Gastrocnemius medialis (tissue), 4 donors: ENCODE measurements around the gene BSN. TPM values are rescaled to one million over a fixed set of nuclear protein-coding genes. Genes with fewer than 3 reads are reported as not detected.

Experiments used
- ATAC-seq, 2 donors: fragments of 150-250 bp; one replicate each; pipeline ENCODE4 v1.9.1; 2016
- DNase-seq, 2 donors: peaks; one replicate each; pipeline ENCODE4 v3.0.0-alpha.2; 2019
- H3K27ac ChIP-seq, 4 donors: fragments of 200-600 bp; sonication (generic); 1 replicate in 1 of 4; 2 replicates in 3 of 4; pipeline ENCODE4 v1.5.1; 2016 to 2018; ENCODE audit warnings: mild to moderate bottlenecking in 2 of 4, moderate library complexity in 1 of 4
- H3K27me3 ChIP-seq, 3 donors: fragments of 200-600 bp; sonication (generic) in 2 of 3; 1 replicate in 1 of 3; 2 replicates in 2 of 3; pipeline versions ENCODE4 v1.5.1 to v1.6.0; 2016 to 2019; ENCODE audit warnings: mild to moderate bottlenecking in 1 of 3, moderate library complexity in 1 of 3
- H3K36me3 ChIP-seq, 2 donors: fragments of 200-600 bp; sonication (generic) in 1 of 2; one replicate each; pipeline ENCODE4 v1.5.1; 2017 to 2018
- H3K4me1 ChIP-seq, 2 donors: fragments of 200-600 bp; sonication (generic) in 1 of 2; one replicate each; pipeline ENCODE4 v1.5.1; 2016 to 2017; ENCODE audit warnings: mild to moderate bottlenecking in 2 of 2
- H3K4me3 ChIP-seq, 4 donors: fragments of 200-600 bp; sonication (generic) in 3 of 4; 1 replicate in 1 of 4; 2 replicates in 3 of 4; pipeline ENCODE4 v1.5.1; 2016 to 2019; ENCODE audit warnings: mild to moderate bottlenecking in 2 of 4
- H3K9me3 ChIP-seq, 3 donors: fragments of 200-600 bp; sonication (generic) in 2 of 3; 1 replicate in 1 of 3; 2 replicates in 2 of 3; pipeline ENCODE4 v1.5.1; 2016 to 2019
- CTCF ChIP-seq, 5 experiments: fragments of 450-650 bp in 3 of 5; fragments of 200-600 bp in 2 of 5; sonication (generic) in 2 of 5; IDR thresholded peaks in 4 of 5; conservative IDR thresholded peaks in 1 of 5; 1 replicate in 4 of 5; 2 replicates in 1 of 5; pipeline ENCODE4 v1.5.1; 2016 to 2019; ENCODE audit warnings: antibody characterized with exemption in 5 of 5, mild to moderate bottlenecking in 3 of 5, moderate library complexity in 3 of 5
- POLR2A ChIP-seq, 2 donors: fragments of 450-650 bp; IDR thresholded peaks; one replicate each; pipeline ENCODE4 v1.6.1; 2017; ENCODE audit warnings: antibody characterized with exemption in 2 of 2, mild to moderate bottlenecking in 2 of 2, moderate library complexity in 2 of 2
- in situ Hi-C, 4 donors: fragments of 200-750 bp; cut with MboI; loops; one replicate each; pipeline versions ENCODE4 v1.15.0 to v1.8.0; 2017; ENCODE audit warnings: low sequenced_read_pairs in 4 of 4
- intact Hi-C: fragments of 100-400 bp; cut with DNase I; formaldehyde crosslinking; loops from one replicate; pipeline ENCODE4 v1.15.1; 2023; ENCODE audit warnings: low total_unique reads
- total RNA-seq, 4 donors: library from RNA; depleted of rRNA; stranded (reverse); fragments of >200 nt; gene quantifications; one replicate each; pipeline versions ENCODE4 v1.1.0 to v1.2.3, GENCODE V29; 2016

BSN gene
- total RNA-seq, 4 donors from 2014 or later, result 0.10 to 0.24 (median 0.21) TPM

GRCh38 chr3:49629451-49629850 is 75.2 kb downstream of the BSN start:
- intact Hi-C loops (no loop called here), in situ Hi-C loops (no loop called here)
- Histone ChIP-seq H3K9me3 (no peaks in the 10 kb centered on the region), H3K27me3 (no peaks in the 10 kb centered on the region), H3K27ac (no peak overlapping the region), H3K4me1 (no peaks in the 10 kb centered on the region), H3K4me3 (no peak overlapping the region), H3K36me3 (no peaks in the 10 kb centered on the region)
- TF ChIP-seq CTCF (IDR thresholded peaks at IDR 0.05 in 4 of 5, conservative IDR thresholded peaks at IDR 0.05 in 1 of 5) (no peak), POLR2A (IDR thresholded peaks at IDR 0.05) (no peak)
- no peak for DNase-seq
- no peak for ATAC-seq

- Histone ChIP-seq H3K27me3 (no peaks in the 10 kb centered on the region), H3K27ac (no peak overlapping the region), H3K4me1 (no peaks in the 10 kb centered on the region), H3K36me3 (no peaks in the 10 kb centered on the region), H3K4me3 (no peak overlapping the region), H3K9me3 (no peaks in the 10 kb centered on the region)
- DNase-seq, result no peak
- TF ChIP-seq CTCF (IDR thresholded peaks at IDR 0.05 in 4 of 5, conservative IDR thresholded peaks at IDR 0.05 in 1 of 5) (no peak), POLR2A (IDR thresholded peaks at IDR 0.05) (no peak)
- in situ Hi-C loops (no loop called here), intact Hi-C loops (no loop called here)
- no peak for ATAC-seq
These were observed 75.6 kb downstream of the BSN start for GRCh38 chr3:49629866-49630265.

GRCh38 chr3:49630784-49631183 is 76.5 kb downstream of the BSN start:
- Histone ChIP-seq H3K27me3 (no peaks in the 10 kb centered on the region), H3K36me3 (no peaks in the 10 kb centered on the region), H3K4me1 (no peaks in the 10 kb centered on the region), H3K4me3 (no peak overlapping the region), H3K27ac (no peak overlapping the region), H3K9me3 (no peaks in the 10 kb centered on the region)
- intact Hi-C loops, result no loop called here
- ATAC-seq (no peak), DNase-seq (no peak)
- no peak for TF ChIP-seq POLR2A (IDR thresholded peaks at IDR 0.05)
- TF ChIP-seq CTCF (IDR thresholded peaks at IDR 0.05 in 4 of 5, conservative IDR thresholded peaks at IDR 0.05 in 1 of 5), result no peak
- in situ Hi-C loops, result no loop called here

GRCh38 chr3:49634736-49635135 is 80.5 kb downstream of the BSN start:
- DNase-seq, result no peak
- no peaks in the 10 kb centered on the region for H3K27me3 ChIP-seq
- TF ChIP-seq POLR2A (IDR thresholded peaks at IDR 0.05) (no peak), CTCF (IDR thresholded peaks at IDR 0.05 in 4 of 5, conservative IDR thresholded peaks at IDR 0.05 in 1 of 5) (no peak)
- no peak for ATAC-seq
- intact Hi-C loops (no loop called here), in situ Hi-C loops (no loop called here)
- H3K4me1 ChIP-seq, result no peaks in the 10 kb centered on the region
- H3K36me3 ChIP-seq, result no peaks in the 10 kb centered on the region
- H3K4me3 ChIP-seq, result no peak overlapping the region
- no peak overlapping the region for H3K27ac ChIP-seq
- no peaks in the 10 kb centered on the region for H3K9me3 ChIP-seq

GRCh38 chr3:49636883-49637609 is 82.8 kb downstream of the BSN start:
- intact Hi-C loops (no loop called here), in situ Hi-C loops (no loop called here)
- ATAC-seq (no peak), DNase-seq (no peak)
- H3K4me1 ChIP-seq, result no peaks in the 10 kb centered on the region
- no peaks in the 10 kb centered on the region for H3K9me3 ChIP-seq
- H3K4me3 ChIP-seq, result no peak overlapping the region
- TF ChIP-seq POLR2A (IDR thresholded peaks at IDR 0.05) (no peak), CTCF (IDR thresholded peaks at IDR 0.05 in 4 of 5, conservative IDR thresholded peaks at IDR 0.05 in 1 of 5) (no peak)
- no peaks in the 10 kb centered on the region for H3K36me3 ChIP-seq
- H3K27ac ChIP-seq, result no peak overlapping the region
- no peaks in the 10 kb centered on the region for H3K27me3 ChIP-seq
